GM12892 (cell line): Measurements from ENCODE around the gene ARV1.

Source experiments
- POLR2A ChIP-seq: IDR thresholded peaks from 2 replicates; pipeline ENCODE4 v1.6.1; 2011; ENCODE audit warnings: low read depth, low read length, control low read depth
- POLR2AphosphoS5 ChIP-seq: IDR thresholded peaks from 2 replicates; pipeline ENCODE4 v1.6.1; 2011; ENCODE audit warnings: low read depth, low read length, control low read depth

DNA sequence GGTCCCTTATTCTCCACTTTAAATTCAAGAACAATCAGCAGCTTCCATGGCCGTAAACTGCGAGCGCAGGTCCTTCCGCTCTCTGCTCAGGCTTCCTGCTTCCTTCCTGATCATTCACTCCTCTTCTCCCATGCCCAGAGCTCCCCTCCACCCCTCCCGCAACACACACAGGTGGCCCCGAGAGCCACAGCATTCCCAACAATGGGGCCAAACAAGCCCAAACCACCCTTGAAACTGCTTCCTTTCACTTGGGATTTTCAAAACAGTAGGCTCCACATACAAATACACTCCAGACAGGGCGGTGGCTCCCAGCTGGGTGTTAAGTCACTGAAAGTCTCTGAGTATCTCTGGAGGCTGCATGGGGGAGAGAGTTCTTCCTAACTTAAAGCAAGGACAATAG, 49.8 kb downstream of the ARV1 start:
- no peak for TF ChIP-seq POLR2A
- TF ChIP-seq POLR2AphosphoS5, result no peak
